ENCODE measurements around the gene CSNK1D. TPM values are rescaled to one million over a fixed set of nuclear protein-coding genes. Genes with fewer than 3 reads are reported as not detected.

The CSNK1D gene
- total and polyA plus RNA-seq, 2 donors (not counting 1 experiment from before 2014, with no cell fraction given): 196 to 241 TPM

GRCh38 chr17:82283208-82283749, 9.8 kb upstream of the CSNK1D start:
- Histone ChIP-seq H2AFZ (ENCODE audit: insufficient read depth, low read depth, low read length, poor library complexity, severe bottlenecking) (no peak overlapping the region), H4K20me1 (ENCODE audit: control insufficient read depth, insufficient read depth, low read length, poor library complexity, severe bottlenecking) (no peaks in the 10 kb centered on the region), H3K4me1 (ENCODE audit: control insufficient read depth in 2 of 2, insufficient read depth in 2 of 2, low read length in 2 of 2) (peaks cover 0 to 6% of the 10 kb centered on the region in 2 donors), H3K36me3 (replicated peaks in 1 of 2; ENCODE audit: control extremely low read depth in 1 of 2, control insufficient read depth in 1 of 2, extremely low read depth in 1 of 2, insufficient read depth in 2 of 2, low read length in 1 of 2) (no peaks in the 10 kb centered on the region), H3K27ac (ENCODE audit: low read length in 2 of 2) (no peak overlapping the region), H3K4me3 (ENCODE audit: control extremely low read depth in 1 of 5, extremely low read depth in 1 of 5, insufficient read depth in 1 of 5, low read depth in 2 of 5, low read length in 4 of 5) (no peak overlapping the region), H3K27me3 (replicated peaks in 1 of 4; ENCODE audit: control extremely low read depth in 1 of 4, control insufficient read depth in 3 of 4, insufficient read depth in 4 of 4, low read length in 3 of 4) (peaks cover 0 to 10% (median 0%) of the 10 kb centered on the region in 4 experiments), H3K4me2 (replicated peaks; ENCODE audit: low read depth, low read length, poor library complexity, severe bottlenecking) (no peak overlapping the region), H3K79me2 (ENCODE audit: control insufficient read depth, insufficient read depth, low read length) (no peaks in the 10 kb centered on the region), H3K9me3 (ENCODE audit: control extremely low read depth in 1 of 3, control insufficient read depth in 2 of 3, insufficient read depth in 1 of 3, low read length in 2 of 3) (peaks cover 0 to 4% (median 0%) of the 10 kb centered on the region in 3 donors), H3K9ac (ENCODE audit: low read length) (no peak overlapping the region)
- no peaks in the 10 kb centered on the region for H3K27me3 Mint-ChIP-seq
- H3K27ac Mint-ChIP-seq: no peak overlapping the region
- DNase-seq (no peak), ATAC-seq (ENCODE audit: low read depth) (no peak)
- WGBS (ENCODE audit: insufficient coverage): 43% methylated on average over 12 of the region's 13 CpGs
- CTCF ChIA-PET: interaction anchor here (1.0 kb wide), 1 partner anchor 19 kb away, joined by 3 read pairs; no protein-coding TSS in a partner anchor
- POLR2A ChIA-PET: interaction anchor here (1.0 kb wide), 1 partner anchor 9 kb away, joined by 3 read pairs; no protein-coding TSS in a partner anchor
- no peak overlapping the region for H3K4me3 Mint-ChIP-seq
- TF ChIP-seq CTCF (IDR thresholded peaks at IDR 0.05) (no peak), EZH2 (IDR thresholded peaks at IDR 0.05; ENCODE audit: borderline replicate concordance, insufficient read depth, low read depth, low read length, poor library complexity, severe bottlenecking) (no peak)
- H3K4me1 Mint-ChIP-seq: peaks cover 9% of the 10 kb centered on the region
- intact Hi-C loops (cut with micrococcal nuclease): no loop called here
- no peaks in the 10 kb centered on the region for H3K9me3 Mint-ChIP-seq (ENCODE audit: insufficient read depth)

Measured in B cell (primary cell).